A549 treated with dexamethasone at 1 μM for 4 hours (cell line): Measurements from ENCODE around the gene FBXO28. TPM values are rescaled to one million over a fixed set of nuclear protein-coding genes. Genes with fewer than 3 reads are reported as not detected.

Experiments used
- total RNA-seq: library from RNA; stranded (reverse); fragments of 200-300 nt; extraction: Qiagen RNA extraction; gene quantifications from 5 replicates; pipeline ENCODE4 v1.2.3, GENCODE V29; 2022

The FBXO28 gene, protein sequence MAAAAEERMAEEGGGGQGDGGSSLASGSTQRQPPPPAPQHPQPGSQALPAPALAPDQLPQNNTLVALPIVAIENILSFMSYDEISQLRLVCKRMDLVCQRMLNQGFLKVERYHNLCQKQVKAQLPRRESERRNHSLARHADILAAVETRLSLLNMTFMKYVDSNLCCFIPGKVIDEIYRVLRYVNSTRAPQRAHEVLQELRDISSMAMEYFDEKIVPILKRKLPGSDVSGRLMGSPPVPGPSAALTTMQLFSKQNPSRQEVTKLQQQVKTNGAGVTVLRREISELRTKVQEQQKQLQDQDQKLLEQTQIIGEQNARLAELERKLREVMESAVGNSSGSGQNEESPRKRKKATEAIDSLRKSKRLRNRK
- total RNA-seq, result 25.1 to 34.3 TPM (median 31.7 TPM) in 5 replicates

DNA sequence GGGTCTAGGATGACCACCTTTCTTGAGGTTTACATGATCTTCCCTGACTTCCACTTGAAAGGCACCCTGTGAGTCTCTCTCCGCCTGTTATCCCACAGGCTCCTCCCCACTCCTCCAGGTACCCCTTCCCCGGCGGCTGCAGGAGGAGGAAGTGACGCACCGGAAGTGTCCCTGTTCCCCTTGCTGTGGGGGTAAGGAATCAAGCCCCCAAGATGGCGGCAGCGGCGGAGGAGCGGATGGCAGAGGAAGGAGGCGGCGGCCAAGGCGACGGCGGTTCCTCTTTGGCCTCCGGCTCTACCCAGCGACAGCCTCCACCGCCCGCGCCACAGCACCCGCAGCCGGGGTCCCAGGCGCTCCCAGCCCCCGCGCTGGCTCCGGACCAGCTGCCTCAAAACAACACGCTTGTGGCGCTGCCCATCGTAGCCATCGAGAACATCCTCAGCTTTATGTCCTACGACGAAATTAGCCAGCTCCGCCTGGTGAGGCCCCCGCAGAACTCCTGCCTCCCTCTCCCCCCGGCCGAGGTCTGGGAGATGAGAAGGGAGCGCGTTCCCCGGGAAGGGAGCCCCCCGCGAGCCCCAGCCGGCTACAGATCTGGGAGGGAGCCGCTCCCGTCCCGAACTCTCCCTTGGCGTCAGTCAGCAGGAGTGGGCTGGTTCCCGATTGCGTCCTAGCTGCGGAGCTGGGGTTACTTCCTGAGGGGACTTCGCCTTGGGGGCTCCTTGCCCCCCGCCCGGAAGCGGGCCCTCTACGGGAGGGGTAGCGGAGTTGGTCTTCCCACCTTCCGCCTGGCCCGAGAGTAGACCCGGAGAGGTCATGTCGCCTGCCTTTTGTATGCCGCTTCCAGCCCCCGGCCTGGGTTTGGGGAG lies at the start of gene FBXO28:
Gene FBXO28, plus strand, starts transcription at position 194 of the 869 bp plus-strand sequence. Its CDS starts 19 bp downstream, at position 213.

DNA sequence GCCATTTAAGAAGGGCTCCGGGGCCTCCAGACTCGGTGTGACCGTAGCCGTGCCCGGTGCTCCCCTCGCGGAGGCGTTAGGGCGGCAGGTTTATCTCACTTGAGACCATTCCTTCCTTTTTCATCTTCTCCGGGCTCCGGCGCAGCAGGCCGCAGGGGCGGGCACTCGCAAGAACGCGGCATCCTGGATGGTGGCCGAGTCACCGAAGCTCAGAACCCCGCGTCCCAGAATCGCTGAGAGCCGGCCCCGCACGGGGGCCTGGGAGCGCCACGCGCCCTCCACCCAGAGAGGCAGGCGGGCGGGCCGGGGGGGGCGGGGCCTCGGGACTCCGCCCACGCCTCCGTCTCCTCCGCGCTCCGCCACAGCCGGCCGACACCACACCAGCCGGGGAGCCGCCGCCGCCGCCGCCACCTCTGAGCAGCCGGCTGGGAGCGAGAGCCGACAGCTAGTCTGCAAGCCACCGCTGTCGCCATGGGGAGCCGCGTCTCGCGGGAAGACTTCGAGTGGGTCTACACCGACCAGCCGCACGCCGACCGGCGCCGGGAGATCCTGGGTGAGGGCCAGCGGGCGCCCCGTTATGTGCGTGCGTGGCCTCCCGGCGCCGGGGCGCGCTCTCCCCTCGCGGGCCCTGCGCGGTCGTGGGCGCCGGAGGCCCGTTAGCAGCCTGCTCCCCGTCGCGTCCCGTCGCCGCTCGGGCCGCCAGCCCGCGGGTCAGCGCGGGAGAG lies 69.1 kb downstream of the FBXO28 start, which contains the start of gene DEGS1:
Gene DEGS1, plus strand, starts transcription at position 375 of the 725 bp plus-strand sequence. Its CDS starts 97 bp downstream, at position 472.

Other genes with a start within 250 kb of the FBXO28 start
- gene DEGS1, start 69.1 kb downstream of the FBXO28 start, total RNA-seq, result 135 to 143 TPM (median 136 TPM) in 5 replicates
- 20.4 to 23.9 TPM (median 22.9 TPM) in 5 replicates for gene NVL, start 216.1 kb downstream of the FBXO28 start, total RNA-seq
- gene CNIH4, start 242.8 kb downstream of the FBXO28 start, total RNA-seq, result 102 to 115 TPM (median 106 TPM) in 5 replicates